Heart left ventricle (tissue), 16 donors: Measurements from ENCODE around the gene NPFFR1. TPM values are rescaled to one million over a fixed set of nuclear protein-coding genes. Genes with fewer than 3 reads are reported as not detected.

Experiments used
- ATAC-seq, 4 donors: fragments of 200-7000 bp; cut with Tn5 transposase; one replicate each; pipeline ENCODE4 v1.9.1; 2020 to 2022; ENCODE audit warnings: moderate library complexity in 4 of 4, mild to moderate bottlenecking in 3 of 4, moderate number of reproducible peaks in 1 of 4
- DNase-seq, 5 donors: peaks; one replicate each; pipeline ENCODE4 v3.0.0-alpha.2; 2020
- H3K27ac ChIP-seq, 12 donors: fragments of 200-600 bp; sonication (generic) in 4 of 12; one replicate each; pipeline versions ENCODE4 v1.5.0 to v1.8.0; 2016 to 2022; ENCODE audit warnings: mild to moderate bottlenecking in 2 of 12
- H3K27me3 ChIP-seq, 9 donors: fragments of 200-600 bp; sonication (generic) in 2 of 9; one replicate each; pipeline versions ENCODE4 v1.5.1 to v1.8.0; 2016 to 2022; ENCODE audit warnings: mild to moderate bottlenecking in 3 of 9
- H3K36me3 ChIP-seq, 9 donors: fragments of 200-600 bp; sonication (generic) in 2 of 9; one replicate each; pipeline versions ENCODE4 v1.5.0 to v1.8.0; 2018 to 2022; ENCODE audit warnings: mild to moderate bottlenecking in 2 of 9
- H3K4me1 ChIP-seq, 12 donors: fragments of 200-600 bp; sonication (generic) in 4 of 12; one replicate each; pipeline versions ENCODE4 v1.5.0 to v1.8.0; 2016 to 2022; ENCODE audit warnings: mild to moderate bottlenecking in 3 of 12
- H3K4me3 ChIP-seq, 12 donors: fragments of 200-600 bp; sonication (generic) in 4 of 12; one replicate each; pipeline versions ENCODE4 v1.5.0 to v1.8.0; 2017 to 2022; ENCODE audit warnings: mild to moderate bottlenecking in 9 of 12, moderate library complexity in 4 of 12
- H3K9me3 ChIP-seq, 12 donors: fragments of 200-600 bp; sonication (generic) in 4 of 12; one replicate each; pipeline versions ENCODE4 v1.5.0 to v1.8.0; 2016 to 2022; ENCODE audit warnings: mild to moderate bottlenecking in 1 of 12
- CTCF ChIP-seq, 12 donors: fragments of 200-600 bp; sonication (generic) in 4 of 12; IDR thresholded peaks; one replicate each; pipeline versions ENCODE4 v1.5.0 to v1.8.0; 2018 to 2022; ENCODE audit warnings: antibody characterized with exemption in 12 of 12, mild to moderate bottlenecking in 5 of 12
- POLR2A ChIP-seq, 2 donors: fragments of 450-650 bp; IDR thresholded peaks; one replicate each; pipeline ENCODE4 v1.6.1; 2017; ENCODE audit warnings: antibody characterized with exemption in 2 of 2, mild to moderate bottlenecking in 2 of 2, moderate library complexity in 2 of 2
- WGBS, 4 donors: extraction: QIAGEN DNeasy Blood & Tissue Kit in 2 of 4; methylation state at CpG; one replicate each; pipeline versions ENCODE4 v1.1.5 to v1.1.7; 2013 to 2018; 5-methylcytosine and 5-hydroxymethylcytosine counted together
- intact Hi-C, 10 donors: fragments of 100-400 bp; cut with DNase I; formaldehyde crosslinking; loops; one replicate each; pipeline versions ENCODE4 v1.11.1 to v1.14.2; 2022
- polyA plus RNA-seq, 2 donors: library from polyadenylated mRNA; stranded (reverse); fragments of 200-250 nt; gene quantifications; one replicate each; pipeline ENCODE4 v1.2.3, GENCODE V29; 2013
- total RNA-seq, 9 donors: library from RNA; depleted of rRNA in 2 of 9; stranded (reverse); fragments of >200 nt in 2 of 9; fragmentation: NEBNext Ultra II Directional in 3 of 9; extraction: Animal tissue kit (Norgen Biotek cat#: 25700) in 3 of 9; gene quantifications; one replicate each; pipeline versions ENCODE4 v1.1.0 to v1.2.4, GENCODE V29; 2016 to 2023
- donor health status: ischemic (EF 13 %, LVEDD 7.1; RV severe dilation, severe dysfunction).
- donor health status: healthy with polysubstance abuse.
- donor health status: DM: no; HTN: yes; CAD: no.
- donor health status: DM: no; HTN: no; CAD: no.
- donor health status: ischemic (EF 25% LVEDD 6.9; RV normal size, moderate dysfunction).
- donor health status: ischemic (EF 25% LVEDD 5.7; RV mildly dilated, moderate dysfunction).
- donor health status: healthy.
- donor health status: DM: yes; HTN: yes; CAD: no.
- donor health status: ischemic (EF 35%, LVEDD 5.7; RV mildly dilated, moderate dysfunction).
- donor health status: nonischemic (EF 11% LVEDD 7.7; RV severe dilation, severe dysfunction).
- donor health status: DM: yes; HTN: yes; CAD: no.
- donor health status: PGD.
- donor health status: ischemic (EF 29% LVEDD 5.4; RV normal size, mild dysfunction).
- donor health status: nonischemic (EF 23%, LVEDD 6.1; RV moderate dilation, normal function).

Gene NPFFR1
- total and polyA plus RNA-seq, 11 donors = 0.52 TPM; not detected in 10

- ATAC-seq = no peak
- peaks cover 7 to 24% (median 18%) of the 10 kb centered on the region in 12 donors for H3K4me1 ChIP-seq
- TF ChIP-seq POLR2A (IDR thresholded peaks at IDR 0.05) (no peak), CTCF (IDR thresholded peaks at IDR 0.05) (no peak)
- intact Hi-C loops = no loop called here
- no peak overlapping the region for H3K27ac ChIP-seq
- WGBS, 4 donors = 69 to 80% (median 76%) methylated on average over 8 of the region's 8 CpGs
- no peaks in the 10 kb centered on the region for H3K36me3 ChIP-seq
- DNase-seq = no peak
- H3K27me3 ChIP-seq = no peaks in the 10 kb centered on the region
- H3K4me3 ChIP-seq = no peak overlapping the region
- H3K9me3 ChIP-seq = no peaks in the 10 kb centered on the region
Measured at GRCh38 chr10:70293169-70293843, 9.5 kb upstream of the NPFFR1 start.

GRCh38 chr10:70292004-70292403 is 8.2 kb upstream of the NPFFR1 start:
- H3K9me3 ChIP-seq = no peaks in the 10 kb centered on the region
- ATAC-seq = no peak

GRCh38 chr10:70289739-70290138 is 5.9 kb upstream of the NPFFR1 start:
- H3K27me3 ChIP-seq = peaks cover 0 to 21% (median 13%) of the 10 kb centered on the region in 9 donors
- no peaks in the 10 kb centered on the region for H3K4me1 ChIP-seq
- ATAC-seq (no peak), DNase-seq (no peak)
- H3K36me3 ChIP-seq = no peaks in the 10 kb centered on the region
- 78 to 95% (median 90%) methylated on average over 7 of the region's 7 CpGs for WGBS, 4 donors
- no peaks in the 10 kb centered on the region for H3K9me3 ChIP-seq
- H3K4me3 ChIP-seq = no peak overlapping the region
- H3K27ac ChIP-seq = no peak overlapping the region
- TF ChIP-seq POLR2A (IDR thresholded peaks at IDR 0.05) (no peak), CTCF (IDR thresholded peaks at IDR 0.05) (no peak)
- intact Hi-C loops = no loop called here

More at GRCh38 chr10:70292004-70292403, 8.2 kb upstream of the NPFFR1 start:
- WGBS, 4 donors = 92 to 95% (median 93%) methylated on average over 4 to 5 of the region's 5 CpGs
- peaks cover 0 to 2% (median 0%) of the 10 kb centered on the region in 9 donors for H3K27me3 ChIP-seq
- H3K27ac ChIP-seq = no peak overlapping the region
- TF ChIP-seq CTCF (IDR thresholded peaks at IDR 0.05) (no peak), POLR2A (IDR thresholded peaks at IDR 0.05) (no peak)
- H3K4me1 ChIP-seq = peaks cover 6 to 20% (median 13%) of the 10 kb centered on the region in 12 donors
- H3K4me3 ChIP-seq = no peak overlapping the region
- no peak for DNase-seq
- H3K36me3 ChIP-seq = no peaks in the 10 kb centered on the region
- intact Hi-C loops = no loop called here

- intact Hi-C loops = no loop called here
- ATAC-seq (no peak), DNase-seq (no peak)
- peaks cover 0 to 16% (median 6%) of the 10 kb centered on the region in 12 donors for H3K4me1 ChIP-seq
- no peak overlapping the region for H3K4me3 ChIP-seq
- peaks cover 5 to 46% (median 32%) of the 10 kb centered on the region in 9 donors for H3K27me3 ChIP-seq
- no peak overlapping the region for H3K27ac ChIP-seq
- WGBS, 4 donors = 87 to 93% (median 91%) methylated on average over 6 of the region's 6 CpGs
- no peaks in the 10 kb centered on the region for H3K36me3 ChIP-seq
- H3K9me3 ChIP-seq = no peaks in the 10 kb centered on the region
- TF ChIP-seq POLR2A (IDR thresholded peaks at IDR 0.05) (no peak), CTCF (IDR thresholded peaks at IDR 0.05) (no peak)
Measured at GRCh38 chr10:70286616-70287015, 2.8 kb upstream of the NPFFR1 start.
